ENCODE results near the gene TAB3.

Gene TAB3

GRCh38 chrX:30876367-30876766, 12.7 kb downstream of the TAB3 start:
- TF ChIP-seq CTCF (IDR thresholded peaks at IDR 0.05; ENCODE audit: insufficient read depth, low read depth, low read length, missing control alignments) = no peak
- H3K4me3 ChIP-seq (ENCODE audit: low read depth, low read length) = no peak overlapping the region
- DNase-seq (ENCODE audit: low read depth) = no peak

GRCh38 chrX:30875957-30876356, 13.1 kb downstream of the TAB3 start:
- no peak for DNase-seq (ENCODE audit: low read depth)
- no peak for TF ChIP-seq CTCF (IDR thresholded peaks at IDR 0.05; ENCODE audit: insufficient read depth, low read depth, low read length, missing control alignments)
- no peak overlapping the region for H3K4me3 ChIP-seq (ENCODE audit: low read depth, low read length)

DNA sequence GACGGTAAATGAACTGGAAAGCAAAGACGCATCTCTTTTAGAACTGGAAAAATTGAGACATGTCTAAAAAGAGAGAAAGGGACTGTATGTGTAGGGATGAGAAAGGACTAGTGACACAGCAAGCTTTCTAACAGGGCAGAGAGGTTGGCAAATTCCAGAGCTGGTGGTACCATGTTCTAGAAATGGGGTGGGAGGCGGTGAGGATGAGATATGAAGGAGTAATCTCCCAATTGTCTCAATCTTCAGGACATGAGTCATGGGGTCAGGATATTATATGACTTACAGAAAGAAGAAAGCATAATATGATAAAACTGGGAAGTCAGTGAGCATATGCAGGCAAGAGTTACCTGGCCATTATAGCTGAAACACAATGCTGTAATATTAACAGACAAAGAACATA, 14.2 kb downstream of the TAB3 start:
- H3K4me3 ChIP-seq (ENCODE audit: low read depth, low read length) = no peak overlapping the region
- no peak for TF ChIP-seq CTCF (IDR thresholded peaks at IDR 0.05; ENCODE audit: insufficient read depth, low read depth, low read length, missing control alignments)
- DNase-seq (ENCODE audit: low read depth) = no peak

GRCh38 chrX:30870572-30870971, 18.5 kb downstream of the TAB3 start:
- DNase-seq (ENCODE audit: low read depth) = no peak
- no peak for TF ChIP-seq CTCF (IDR thresholded peaks at IDR 0.05; ENCODE audit: insufficient read depth, low read depth, low read length, missing control alignments)
- H3K4me3 ChIP-seq (ENCODE audit: low read depth, low read length) = no peak overlapping the region

- DNase-seq (ENCODE audit: low read depth) = no peak
- H3K4me3 ChIP-seq (ENCODE audit: low read depth, low read length) = no peak overlapping the region
- TF ChIP-seq CTCF (IDR thresholded peaks at IDR 0.05; ENCODE audit: insufficient read depth, low read depth, low read length, missing control alignments) = no peak
Observed at GRCh38 chrX:30865612-30866011, 23.4 kb downstream of the TAB3 start.

- DNase-seq (ENCODE audit: low read depth) = peak; percentile 3
- peak; percentile 11 for TF ChIP-seq CTCF (IDR thresholded peaks at IDR 0.05; ENCODE audit: insufficient read depth, low read depth, low read length, missing control alignments)
- no peak overlapping the region for H3K4me3 ChIP-seq (ENCODE audit: low read depth, low read length)
Observed at GRCh38 chrX:30865015-30865414, 24.0 kb downstream of the TAB3 start.

- H3K4me3 ChIP-seq (ENCODE audit: low read depth, low read length) = no peak overlapping the region
- no peak for TF ChIP-seq CTCF (IDR thresholded peaks at IDR 0.05; ENCODE audit: insufficient read depth, low read depth, low read length, missing control alignments)
Observed at GRCh38 chrX:30864383-30864785, 24.7 kb downstream of the TAB3 start.

More at GRCh38 chrX:30864383-30864785, 24.7 kb downstream of the TAB3 start:
- DNase-seq (ENCODE audit: low read depth) = no peak
